ENCODE measurements around the gene COMMD3.
A peak's percentile ranks its signal among the peaks of the same experiment; 100 is the strongest.
"Not testable (repeated sequence)": the region's sequence is repeated elsewhere in the genome, so short reads cannot be mapped to it uniquely, and the experiment has no call there.

COMMD3 gene

GRCh38 chr10:22340329-22341189 is 24.4 kb downstream of the COMMD3 start:
- DNase-seq, result peak; percentile 54 to 55

GRCh38 chr10:22341190-22341925 is 25.2 kb downstream of the COMMD3 start:
- DNase-seq, result no peak

- DNase-seq, result no peak
Observed at GRCh38 chr10:22341926-22342196, 25.7 kb downstream of the COMMD3 start.

GRCh38 chr10:22342421-22342820 is 26.2 kb downstream of the COMMD3 start:
- no peak for DNase-seq

- DNase-seq, result no peak
Observed at GRCh38 chr10:22343731-22344130, 27.5 kb downstream of the COMMD3 start.

GRCh38 chr10:22344249-22344648 is 28.1 kb downstream of the COMMD3 start:
- no peak for DNase-seq

- DNase-seq, result no peak
Observed at GRCh38 chr10:22344781-22345300, 28.7 kb downstream of the COMMD3 start.

GRCh38 chr10:22345301-22346095 is 29.3 kb downstream of the COMMD3 start, which contains the start of gene SPAG6:
TSS of gene SPAG6 (plus strand) at chr10:22345496. CDS start at chr10:22345612, 116 bp downstream.
- DNase-seq, result peak; percentile 29 to 34

GRCh38 chr10:22346096-22346661 is 30.0 kb downstream of the COMMD3 start:
- DNase-seq, result no peak

GRCh38 chr10:22349755-22350154 is 33.6 kb downstream of the COMMD3 start:
- DNase-seq, result no peak

- no peak for DNase-seq
Observed at GRCh38 chr10:22351131-22351703, 35.0 kb downstream of the COMMD3 start.

GRCh38 chr10:22356324-22356873 is 40.2 kb downstream of the COMMD3 start:
- DNase-seq, result no peak

GRCh38 chr10:22357770-22358169 is 41.6 kb downstream of the COMMD3 start:
- DNase-seq, result not testable (repeated sequence)

GRCh38 chr10:22363305-22363704 is 47.1 kb downstream of the COMMD3 start:
- no peak for DNase-seq

GRCh38 chr10:22364407-22365140 is 48.4 kb downstream of the COMMD3 start:
- DNase-seq, result no peak

GRCh38 chr10:22365233-22365632 is 49.0 kb downstream of the COMMD3 start:
- no peak for DNase-seq

GRCh38 chr10:22365644-22366434 is 49.7 kb downstream of the COMMD3 start:
- DNase-seq, result no peak

- no peak for DNase-seq
Observed at GRCh38 chr10:22366435-22366703, 50.2 kb downstream of the COMMD3 start.

GRCh38 chr10:22366771-22367170 is 50.6 kb downstream of the COMMD3 start:
- no peak for DNase-seq

- DNase-seq, result no peak
Observed at GRCh38 chr10:22367471-22367870, 51.3 kb downstream of the COMMD3 start.

GRCh38 chr10:22368402-22368801 is 52.2 kb downstream of the COMMD3 start:
- DNase-seq, result no peak
